H1 (cell line): ENCODE data around the gene MYO1D. TPM values are rescaled to one million over a fixed set of nuclear protein-coding genes. Genes with fewer than 3 reads are reported as not detected.

Experiments
- EZH2 ChIP-seq: fragments of 200-600 bp; sonication (generic); IDR thresholded peaks from 2 replicates; pipeline ENCODE4 v1.7.1; 2012; ENCODE audit warnings: low read depth, mild to moderate bottlenecking, moderate library complexity, low read length, inconsistent platforms; ENCODE audit not compliant: severe bottlenecking
- FOSL1 ChIP-seq: IDR thresholded peaks from 2 replicates; pipeline ENCODE4 v1.6.1; 2011; ENCODE audit warnings: mild to moderate bottlenecking, low read depth, low read length, moderate library complexity; ENCODE audit not compliant: insufficient read depth
- GTF2F1 ChIP-seq: IDR thresholded peaks from 2 replicates; pipeline ENCODE4 v1.6.1; 2012; ENCODE audit warnings: low read depth, low read length, improper control_type of control experiment, borderline replicate concordance
- NRF1 ChIP-seq: IDR thresholded peaks from 2 replicates; pipeline ENCODE4 v1.6.1; 2011; ENCODE audit warnings: mild to moderate bottlenecking, low read depth, low read length, improper control_type of control experiment
- SP2 ChIP-seq: IDR thresholded peaks from 2 replicates; pipeline ENCODE4 v1.6.1; 2012; ENCODE audit warnings: mild to moderate bottlenecking, low read length, inconsistent platforms
- polyA plus RNA-seq, 7 experiments: library from polyadenylated mRNA; depleted of rRNA in 3 of 7; stranded (reverse) in 5 of 7; unstranded in 2 of 7; fragments of >200 nt in 5 of 7; fragments of 200-250 nt in 2 of 7; gene quantifications; 1 replicate in 5 of 7; 2 replicates in 1 of 7; 4 replicates in 1 of 7; pipeline versions ENCODE4 v1.2.1 to v1.2.3, GENCODE V29; 2011 to 2013; ENCODE audit warnings: missing spikeins in 2 of 7, mixed read lengths in 2 of 7
- total RNA-seq: library from RNA; stranded (reverse); fragmentation: NEBNext Ultra II Directional; extraction: Animal tissue kit (Norgen Biotek cat#: 25700); gene quantifications from 2 replicates; pipeline ENCODE4 v1.2.1, GENCODE V29; 2021
- TF ChIP-seq, protein P1 (sequence below): IDR thresholded peaks from 2 replicates; pipeline ENCODE4 v1.6.1; 2011; ENCODE audit warnings: low read length, improper control_type of control experiment

MYO1D gene
- total and polyA plus RNA-seq, 2 of the 8 experiments (the other 6 are each of a cell fraction or from before 2014, with no cell fraction given) = 6.5 to 25.4 TPM

DNA sequence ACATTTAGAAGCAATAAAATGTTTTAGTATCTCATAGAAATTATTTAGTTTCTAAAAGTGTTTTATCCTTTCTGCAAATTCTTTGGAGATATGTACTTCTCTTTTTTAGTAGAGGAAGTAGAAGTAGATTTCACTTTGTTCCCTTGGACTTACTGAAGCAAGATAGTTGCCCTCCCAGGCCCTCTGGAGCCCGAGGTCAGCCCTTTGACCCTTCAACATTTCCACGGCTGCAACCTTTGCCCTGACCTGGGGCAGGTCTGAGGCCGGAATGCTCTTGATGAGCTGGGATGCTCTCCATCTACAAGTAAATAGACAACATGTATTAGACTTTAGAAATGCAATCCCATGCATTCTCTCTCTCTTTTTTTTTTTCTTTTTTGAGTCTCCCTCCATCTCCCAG lies 222.6 kb downstream of the MYO1D start (continued):
- TF ChIP-seq GTF2F1 (no peak), FOSL1 (no peak), SP2 (no peak), NRF1 (no peak), EZH2 (no peak)
- TF ChIP-seq, protein P1, sequence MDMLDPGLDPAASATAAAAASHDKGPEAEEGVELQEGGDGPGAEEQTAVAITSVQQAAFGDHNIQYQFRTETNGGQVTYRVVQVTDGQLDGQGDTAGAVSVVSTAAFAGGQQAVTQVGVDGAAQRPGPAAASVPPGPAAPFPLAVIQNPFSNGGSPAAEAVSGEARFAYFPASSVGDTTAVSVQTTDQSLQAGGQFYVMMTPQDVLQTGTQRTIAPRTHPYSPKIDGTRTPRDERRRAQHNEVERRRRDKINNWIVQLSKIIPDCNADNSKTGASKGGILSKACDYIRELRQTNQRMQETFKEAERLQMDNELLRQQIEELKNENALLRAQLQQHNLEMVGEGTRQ = no peak
